Superior temporal gyrus (tissue), 1 donor: ENCODE measurements around the gene HOXD4.

Experiments used
- DNase-seq: peaks from one replicate; pipeline ENCODE4 v3.0.0-alpha.2; 2016; ENCODE audit errors: extremely low spot score

HOXD4 gene

DNA sequence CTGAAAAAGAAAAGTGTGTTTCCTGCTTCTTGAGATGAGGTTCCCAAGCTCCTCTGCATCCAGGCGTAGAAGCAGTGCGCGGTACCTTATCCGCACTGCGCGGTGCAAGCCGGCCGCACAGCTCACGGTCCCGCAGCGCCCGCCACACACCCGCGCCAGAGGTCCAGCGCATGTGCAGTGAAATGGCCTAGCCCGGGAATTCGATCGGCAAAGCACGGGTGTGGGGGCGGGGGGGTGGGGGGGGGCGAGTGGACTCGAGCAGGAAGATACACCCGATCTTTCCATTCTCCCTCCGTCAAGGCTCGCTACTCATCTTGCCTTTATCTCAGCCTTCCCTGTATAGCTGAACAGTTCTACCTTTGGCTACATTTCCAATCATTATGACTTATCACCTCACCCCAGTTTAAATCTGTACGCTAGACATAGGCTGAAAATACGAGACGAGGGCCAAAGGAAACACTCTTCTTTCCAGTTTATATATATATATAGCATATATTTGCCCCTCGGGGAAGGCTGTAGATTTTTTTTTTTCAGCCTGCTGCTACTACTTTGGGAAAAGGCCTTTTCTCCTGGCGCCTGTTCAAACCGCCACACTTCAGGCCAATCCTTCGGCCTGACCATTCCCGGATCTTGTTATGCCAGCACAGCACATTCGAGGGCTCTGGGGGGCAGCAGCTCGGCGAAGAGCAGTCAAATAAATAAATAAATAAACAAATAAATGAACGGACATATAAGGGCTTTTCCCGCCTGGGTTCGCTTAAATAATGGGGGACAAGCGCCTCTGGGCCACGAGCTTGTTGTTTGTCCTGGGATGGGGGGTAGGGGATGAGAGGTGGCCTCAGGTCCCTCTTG is 11.5 kb upstream of the HOXD4 start:
- no peak for DNase-seq

- peak; percentile 70 for DNase-seq
These were observed 10.6 kb upstream of the HOXD4 start for GRCh38 chr2:176140513-176141317.

- no peak for DNase-seq
These were observed 9.1 kb upstream of the HOXD4 start for GRCh38 chr2:176142281-176142680.

DNA sequence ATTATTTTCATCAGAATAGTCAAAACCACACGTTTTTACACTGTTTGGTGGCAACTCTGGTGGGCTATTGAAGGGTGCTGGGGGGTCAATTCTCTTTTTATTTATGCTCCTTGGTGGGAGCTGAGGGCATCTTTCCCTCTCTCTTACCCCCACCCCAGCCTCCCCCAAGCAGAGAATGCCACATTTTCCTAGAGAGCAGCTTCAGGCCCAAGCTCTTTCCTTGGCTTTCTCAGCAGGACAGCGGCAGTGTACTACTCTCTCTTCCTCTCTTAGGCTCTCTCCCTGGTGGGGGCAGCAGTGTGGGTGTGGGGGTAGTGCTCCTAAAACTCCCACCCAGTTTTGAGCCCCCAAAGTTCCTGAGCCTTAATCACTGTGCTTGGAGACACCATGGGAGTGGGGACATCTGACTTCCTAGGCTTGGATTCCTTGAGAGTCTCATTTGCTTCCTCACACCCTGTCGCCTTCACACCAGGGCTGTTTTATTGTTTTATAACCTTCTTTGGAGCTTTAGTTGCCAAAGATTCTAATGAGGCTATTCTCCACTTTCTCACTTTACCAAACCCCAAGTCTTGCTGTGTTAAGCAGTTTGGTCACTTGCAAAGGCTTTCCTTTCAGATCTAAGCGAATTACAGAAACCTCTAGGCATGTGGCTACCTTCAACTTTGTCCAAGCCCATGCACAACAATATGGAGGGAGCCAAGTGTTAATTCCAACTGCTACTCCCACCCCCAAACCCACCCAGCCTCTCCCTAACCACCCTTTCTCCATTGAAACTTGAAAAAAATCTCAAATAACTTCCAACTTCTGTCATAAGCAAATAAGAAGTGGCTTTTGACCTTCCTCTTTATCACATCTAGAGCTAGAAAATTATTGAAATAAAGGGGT is 6.0 kb upstream of the HOXD4 start:
- no peak for DNase-seq

- DNase-seq, result no peak
These were observed 5.2 kb upstream of the HOXD4 start for GRCh38 chr2:176146101-176146500.

GRCh38 chr2:176146645-176147044 is 4.7 kb upstream of the HOXD4 start:
- no peak for DNase-seq

DNA sequence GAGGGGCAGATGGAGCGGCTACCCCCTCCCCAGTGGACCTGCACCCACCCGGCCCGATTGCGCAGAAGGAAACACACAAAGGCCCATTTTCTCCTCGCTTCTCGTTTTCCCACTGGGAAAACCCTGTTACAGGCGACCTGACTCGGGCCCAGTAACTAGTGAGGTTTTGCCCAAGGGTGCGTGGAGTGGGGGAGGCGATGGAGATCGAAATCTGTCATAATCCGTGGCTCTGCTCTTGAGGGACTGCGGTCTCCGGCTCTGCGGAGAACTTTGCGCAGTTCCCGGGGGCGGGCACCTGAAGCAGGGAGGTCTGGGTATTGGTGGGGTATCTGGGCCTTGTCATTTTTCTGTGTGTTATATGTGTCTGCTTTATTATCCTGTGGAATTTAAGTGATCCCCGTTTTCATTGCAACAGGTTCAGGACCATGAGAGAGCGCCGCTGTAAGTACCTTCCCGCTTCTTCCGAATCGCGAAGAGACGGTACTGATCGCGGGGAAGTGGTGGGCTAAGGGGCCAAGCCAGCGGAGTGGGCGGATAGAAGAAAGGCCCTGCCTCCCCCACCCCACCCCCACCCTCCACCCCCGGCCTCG is 4.0 kb upstream of the HOXD4 start:
- DNase-seq, result no peak

DNA sequence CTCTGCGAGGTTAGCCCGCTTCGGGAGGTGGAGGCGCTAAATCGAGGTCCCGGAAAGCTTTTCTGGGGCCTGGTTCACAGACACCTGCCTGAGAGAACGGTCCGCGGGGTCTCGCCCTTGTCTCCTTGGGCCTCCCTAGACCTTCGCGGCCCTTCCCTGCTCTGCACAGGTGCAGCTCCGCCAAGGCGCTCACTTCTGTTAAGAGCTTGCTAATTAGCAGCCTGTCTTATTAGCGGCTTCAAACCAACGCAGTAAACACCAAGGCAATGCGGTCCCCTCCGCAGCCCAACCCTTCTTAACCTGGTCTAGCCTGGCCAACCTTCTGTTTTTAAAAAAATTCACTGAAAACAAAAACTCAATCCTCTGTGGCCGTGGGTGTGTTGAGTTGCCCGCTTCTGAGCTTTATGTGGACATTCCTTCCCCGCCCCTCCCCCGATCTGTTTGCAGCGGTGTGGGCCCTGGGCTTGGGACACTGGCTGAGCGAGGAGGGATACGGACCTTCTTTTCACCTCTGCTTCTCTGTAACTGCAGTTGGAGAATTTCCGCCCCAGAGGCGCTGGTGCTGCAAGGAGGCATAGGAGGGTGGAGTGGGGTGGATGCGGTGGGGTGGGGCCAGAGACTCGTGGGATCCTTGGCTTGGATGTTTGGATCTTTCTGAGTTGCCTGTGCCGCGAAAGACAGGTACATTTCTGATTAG is 3.4 kb upstream of the HOXD4 start:
- DNase-seq, result no peak

DNA sequence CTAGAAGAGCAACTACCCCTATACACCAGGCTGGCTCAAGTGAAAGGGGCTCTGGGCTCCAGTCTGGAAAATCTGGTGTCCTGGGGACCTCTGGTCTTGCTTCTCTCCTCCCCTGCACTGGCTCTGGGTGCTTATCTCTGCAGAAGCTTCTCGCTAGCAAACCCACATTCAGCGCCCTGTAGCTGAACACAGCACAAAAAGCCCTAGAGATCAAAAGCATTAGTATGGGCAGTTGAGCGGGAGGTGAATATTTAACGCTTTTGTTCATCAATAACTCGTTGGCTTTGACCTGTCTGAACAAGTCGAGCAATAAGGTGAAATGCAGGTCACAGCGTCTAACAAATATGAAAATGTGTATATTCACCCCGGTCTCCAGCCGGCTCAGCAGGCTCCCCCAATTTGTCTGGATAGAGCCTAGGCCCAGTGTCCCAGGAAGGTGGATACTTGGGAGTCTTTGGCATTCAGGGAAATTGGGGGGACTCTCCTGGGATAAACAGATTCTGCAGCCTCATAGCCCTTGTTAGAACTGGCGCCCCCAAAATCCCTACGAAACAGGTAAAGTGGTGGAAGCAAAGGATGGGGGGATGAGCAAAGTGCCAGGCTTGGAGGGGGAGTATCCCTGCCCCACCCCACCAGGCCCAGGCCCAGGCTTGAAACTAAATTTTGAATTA is 2.5 kb upstream of the HOXD4 start:
- no peak for DNase-seq

DNA sequence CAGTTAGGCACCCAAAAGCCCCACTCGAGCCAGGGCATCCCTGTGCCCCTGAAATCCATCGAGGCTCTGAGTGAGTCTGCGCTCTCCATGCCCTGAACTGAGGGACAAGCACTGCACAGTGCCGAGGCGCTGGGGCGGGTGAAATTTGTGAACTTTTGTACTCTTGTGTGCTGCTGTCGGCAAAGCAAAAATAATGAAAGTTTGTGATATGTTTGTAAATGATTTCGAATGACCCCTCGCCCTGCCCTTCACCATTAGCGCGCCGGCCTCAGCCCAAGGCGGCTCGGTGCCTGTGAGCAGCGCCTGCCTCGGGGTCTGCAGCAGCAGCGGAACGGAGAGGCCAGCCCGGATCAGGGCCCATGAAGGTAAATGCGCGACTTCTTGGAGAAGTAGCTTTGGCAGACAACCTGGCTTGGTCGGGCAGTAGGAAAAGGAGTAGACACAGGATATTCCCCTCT is 1.8 kb upstream of the HOXD4 start:
- no peak for DNase-seq

- no peak for DNase-seq
These were observed 1.3 kb upstream of the HOXD4 start for GRCh38 chr2:176149939-176150583.

DNA sequence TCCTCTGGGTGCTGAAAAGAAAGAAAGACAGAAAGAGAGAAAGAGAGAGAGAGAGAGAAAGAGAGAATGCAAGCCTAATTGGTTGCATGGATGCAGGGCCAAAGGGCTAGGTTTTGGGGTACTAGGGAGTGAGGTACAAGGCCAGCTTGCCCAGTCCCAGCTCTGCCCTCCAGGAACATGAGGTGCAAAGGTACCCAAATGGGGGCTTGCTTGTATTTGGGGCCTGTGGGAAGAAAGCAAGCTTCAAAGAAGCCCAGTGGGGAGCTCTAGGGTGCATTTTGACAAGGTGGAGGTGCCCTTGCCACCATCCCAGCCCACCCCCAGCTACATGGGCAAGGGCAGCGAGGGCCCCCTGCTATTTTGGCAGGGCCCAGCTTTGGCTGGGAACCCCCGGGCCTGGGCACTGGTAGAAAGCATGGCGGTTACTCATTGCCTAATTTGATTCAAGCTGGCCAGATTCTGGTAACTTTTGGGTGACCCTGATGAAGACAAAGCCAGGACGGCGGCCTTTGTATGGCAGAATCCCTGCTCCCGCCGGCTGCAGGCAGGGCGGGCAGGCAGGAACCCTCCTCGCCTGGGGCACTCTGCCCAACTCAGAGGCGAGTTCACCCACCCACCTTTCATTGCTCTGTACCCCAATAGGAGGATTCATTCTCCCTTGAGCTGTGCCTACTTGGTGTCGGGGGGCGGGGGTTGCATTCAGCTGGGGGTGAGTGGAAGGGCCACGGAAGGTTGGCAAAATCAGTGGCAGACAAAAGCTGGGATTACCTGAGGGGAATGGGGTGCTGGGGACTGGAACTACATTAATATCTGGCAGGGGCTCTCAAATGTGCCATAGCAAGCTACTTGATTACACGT is 537 bp upstream of the HOXD4 start:
- no peak for DNase-seq

DNA sequence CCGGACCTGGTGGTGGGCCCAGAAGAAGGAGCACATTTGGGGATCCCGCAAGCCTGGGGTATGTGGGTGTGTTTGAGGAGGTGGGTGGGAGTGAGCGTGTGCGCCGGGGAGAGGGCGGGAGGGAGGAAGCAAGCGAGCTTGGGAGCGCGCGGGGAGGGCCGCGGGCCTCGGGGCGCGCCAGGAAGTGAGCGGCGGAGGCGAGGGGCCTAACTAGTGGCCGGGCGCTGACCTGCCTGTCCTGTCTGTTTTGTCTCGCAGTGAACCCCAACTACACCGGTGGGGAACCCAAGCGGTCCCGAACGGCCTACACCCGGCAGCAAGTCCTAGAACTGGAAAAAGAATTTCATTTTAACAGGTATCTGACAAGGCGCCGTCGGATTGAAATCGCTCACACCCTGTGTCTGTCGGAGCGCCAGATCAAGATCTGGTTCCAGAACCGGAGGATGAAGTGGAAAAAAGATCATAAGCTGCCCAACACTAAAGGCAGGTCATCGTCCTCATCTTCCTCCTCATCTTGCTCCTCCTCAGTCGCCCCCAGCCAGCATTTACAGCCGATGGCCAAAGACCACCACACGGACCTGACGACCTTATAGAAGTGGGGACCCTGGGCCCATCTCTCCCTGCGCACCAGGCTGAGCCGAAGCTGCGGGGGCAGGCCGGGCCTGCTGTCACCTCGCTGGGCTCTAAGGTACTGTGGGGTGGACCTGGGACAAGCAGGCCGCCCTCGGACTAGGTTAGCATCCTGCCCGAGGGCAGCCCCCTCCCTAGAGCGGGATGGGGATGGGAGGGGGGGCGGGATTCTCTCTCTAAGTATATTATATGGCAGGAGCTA is 1.2 kb downstream of the HOXD4 start:
- DNase-seq, result no peak

DNA sequence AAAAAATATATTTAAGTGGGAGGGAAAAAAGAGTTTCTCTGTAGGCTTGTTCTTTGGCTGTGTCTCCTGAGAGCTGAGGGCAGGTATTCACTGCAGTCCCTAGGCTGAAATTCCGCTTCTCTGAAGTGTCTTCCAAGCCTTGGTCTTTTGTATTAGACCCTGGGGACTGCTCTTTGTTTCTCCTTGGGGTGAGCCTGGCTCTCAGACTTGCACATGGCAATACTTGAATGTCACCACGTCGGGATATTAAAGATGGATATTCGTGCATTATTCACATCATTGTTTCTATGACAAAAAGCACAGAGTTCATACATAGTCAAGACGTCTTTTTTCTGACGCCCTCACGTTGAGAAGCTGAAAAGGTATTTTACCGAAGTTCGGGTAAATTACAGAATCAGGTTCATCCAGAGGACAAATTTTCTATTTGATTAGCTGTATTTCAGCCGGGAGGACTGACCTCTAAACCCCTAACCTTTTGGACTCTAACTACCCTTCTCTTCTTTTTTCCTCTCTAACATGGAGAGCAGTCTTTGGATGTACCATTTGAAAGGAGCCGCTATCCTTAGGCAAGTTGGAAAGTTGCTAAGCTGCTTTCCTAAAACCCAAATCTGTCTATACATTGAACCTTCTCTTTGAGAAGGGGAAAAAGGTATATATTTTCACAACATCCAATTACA is 3.4 kb downstream of the HOXD4 start:
- DNase-seq, result no peak

DNA sequence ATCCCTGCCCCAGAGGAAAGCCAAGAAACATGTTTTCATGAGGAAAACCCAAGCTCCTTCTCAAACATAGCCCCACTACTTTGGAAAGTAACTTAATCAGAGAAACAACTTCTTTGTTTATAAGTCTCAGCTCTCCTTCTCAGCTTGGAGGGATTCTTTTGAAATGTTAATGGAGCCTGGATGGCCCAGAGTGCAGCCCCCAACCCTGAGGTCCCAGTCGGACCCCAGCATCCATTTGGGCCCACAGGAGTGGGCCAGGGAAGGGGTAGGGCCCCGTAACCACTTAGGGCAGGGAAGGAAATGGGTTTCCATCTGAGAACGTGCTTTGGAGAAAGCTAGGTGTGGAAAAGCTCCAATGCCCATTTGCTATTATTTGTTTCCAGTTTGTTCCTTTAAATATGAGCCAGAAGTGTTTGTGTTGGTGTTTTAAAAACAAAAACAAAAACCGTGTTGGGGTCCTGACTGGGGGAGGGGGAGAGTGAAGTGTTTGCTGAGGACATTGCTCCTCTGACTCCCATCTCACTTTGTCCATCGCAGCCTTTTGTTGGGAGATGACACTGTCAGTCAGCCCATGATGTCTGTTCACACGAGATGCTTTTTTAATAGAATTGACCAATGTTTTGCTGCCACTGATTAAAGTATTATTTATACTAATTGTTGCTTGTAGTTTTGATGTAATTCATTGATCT is 4.2 kb downstream of the HOXD4 start:
- no peak for DNase-seq

DNA sequence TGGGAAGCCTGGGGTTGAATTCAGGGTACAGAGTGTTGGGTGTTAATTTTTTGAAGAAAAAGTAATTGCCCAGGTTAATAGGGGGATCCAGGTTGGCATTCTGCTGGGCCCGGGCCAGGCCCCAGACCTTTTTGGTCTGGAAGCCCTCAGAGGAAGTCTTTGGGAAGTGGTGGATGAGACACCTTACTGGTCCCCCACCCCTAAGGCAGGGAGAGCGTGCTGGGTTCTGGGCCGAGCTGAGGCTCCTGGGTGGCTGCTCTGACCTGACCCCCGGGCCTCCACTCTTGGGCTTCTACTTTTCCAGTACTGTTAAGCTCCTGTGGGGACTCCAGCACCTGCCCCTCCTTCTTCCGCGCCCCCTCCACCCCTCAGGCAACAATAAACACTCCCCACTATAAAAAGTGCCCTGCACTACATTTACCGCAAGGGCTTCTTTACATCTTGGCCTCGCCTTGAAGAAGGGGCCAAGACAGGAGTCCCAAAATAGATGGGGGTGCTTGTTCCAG is 5.0 kb downstream of the HOXD4 start:
- no peak for DNase-seq
